ENCODE measurements around the gene TBL1Y.

- TF ChIP-seq, protein P1, sequence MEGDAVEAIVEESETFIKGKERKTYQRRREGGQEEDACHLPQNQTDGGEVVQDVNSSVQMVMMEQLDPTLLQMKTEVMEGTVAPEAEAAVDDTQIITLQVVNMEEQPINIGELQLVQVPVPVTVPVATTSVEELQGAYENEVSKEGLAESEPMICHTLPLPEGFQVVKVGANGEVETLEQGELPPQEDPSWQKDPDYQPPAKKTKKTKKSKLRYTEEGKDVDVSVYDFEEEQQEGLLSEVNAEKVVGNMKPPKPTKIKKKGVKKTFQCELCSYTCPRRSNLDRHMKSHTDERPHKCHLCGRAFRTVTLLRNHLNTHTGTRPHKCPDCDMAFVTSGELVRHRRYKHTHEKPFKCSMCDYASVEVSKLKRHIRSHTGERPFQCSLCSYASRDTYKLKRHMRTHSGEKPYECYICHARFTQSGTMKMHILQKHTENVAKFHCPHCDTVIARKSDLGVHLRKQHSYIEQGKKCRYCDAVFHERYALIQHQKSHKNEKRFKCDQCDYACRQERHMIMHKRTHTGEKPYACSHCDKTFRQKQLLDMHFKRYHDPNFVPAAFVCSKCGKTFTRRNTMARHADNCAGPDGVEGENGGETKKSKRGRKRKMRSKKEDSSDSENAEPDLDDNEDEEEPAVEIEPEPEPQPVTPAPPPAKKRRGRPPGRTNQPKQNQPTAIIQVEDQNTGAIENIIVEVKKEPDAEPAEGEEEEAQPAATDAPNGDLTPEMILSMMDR (IDR thresholded peaks at IDR 0.05): no peak
- no peak for TF ChIP-seq EZH2 (IDR thresholded peaks at IDR 0.05; ENCODE audit: borderline replicate concordance, insufficient read depth, low read depth, low read length, poor library complexity, severe bottlenecking)
These were observed 186.5 kb downstream of the TBL1Y start for GRCh38 chrY:7097021-7097420.
